GM12878 (cell line): ENCODE results near the gene ADH7. TPM values are rescaled to one million over a fixed set of nuclear protein-coding genes. Genes with fewer than 3 reads are reported as not detected.

Source experiments
- ATAC-seq: fragments of 200-7000 bp; cut with Tn5 transposase; 3 replicates; pipeline ENCODE4 v1.9.1; 2020; ENCODE audit warnings: mild to moderate bottlenecking, moderate library complexity
- BruUV-seq: library from RNA; stranded (reverse); fragments of 400-500 nt; replicated peaks from 2 replicates; lab custom pipeline; 2021; lab: Mats Ljungman, UMichigan
- CTCF ChIA-PET: fragments of 300-600 bp; sonication (Branson Sonifier 250); formaldehyde crosslinking; extraction: SDS; loops from one replicate; lab custom pipeline; 2021; ENCODE audit warnings: inconsistent platforms; lab: Yijun Ruan, JAX
- POLR2A ChIA-PET: fragments of 350-600 bp; formaldehyde crosslinking; extraction: SDS; loops from one replicate; lab custom pipeline; 2021; ENCODE audit warnings: inconsistent platforms; lab: Charles Lee
- RAD21 ChIA-PET: fragments of 300-600 bp; sonication (Branson Sonifier 250); formaldehyde crosslinking; loops from one replicate; lab custom pipeline; 2023; ENCODE audit warnings: antibody characterized with exemption; ENCODE audit not compliant: unreplicated experiment; lab: Charles Lee
- SMC1A ChIA-PET: fragments of 300-600 bp; sonication (Branson Sonifier 250); formaldehyde crosslinking; loops from one replicate; lab custom pipeline; 2023; ENCODE audit not compliant: unreplicated experiment, uncharacterized antibody; lab: Charles Lee
- DNase-seq: peaks from one replicate; pipeline ENCODE4 v3.0.0-alpha.2; 2011; ENCODE audit warnings: low read depth, low spot score
- FAIRE-seq: peaks from 3 replicates; lab custom pipeline; 2011; peaks lifted over from hg19 to GRCh38; lab: Jason Lieb, UNC
- H2AFZ ChIP-seq: 2 replicates; pipeline ENCODE4 v1.6.0; 2011; ENCODE audit warnings: low read depth, low read length, control low read depth; ENCODE audit not compliant: control insufficient read depth
- H3K27ac ChIP-seq: 2 replicates; pipeline ENCODE4 v1.5.1; 2011; ENCODE audit warnings: control low read depth; ENCODE audit not compliant: control insufficient read depth, insufficient read depth
- H3K27me3 ChIP-seq, 2 experiments: replicated peaks in 1 of 2; 2 replicates each; pipeline versions ENCODE4 v1.6.0 to v1.6.1; 2011; ENCODE audit warnings: low read length in 1 of 2; ENCODE audit not compliant: control insufficient read depth in 2 of 2, insufficient read depth in 2 of 2
- H3K36me3 ChIP-seq, 2 experiments: 2 replicates each; pipeline ENCODE4 v1.5.1; 2011; ENCODE audit warnings: low read length in 1 of 2; ENCODE audit not compliant: control insufficient read depth in 2 of 2, insufficient read depth in 2 of 2
- H3K4me1 ChIP-seq: 2 replicates; pipeline ENCODE4 v1.6.1; 2011; ENCODE audit warnings: mild to moderate bottlenecking, low read length, moderate library complexity, mixed read lengths; ENCODE audit not compliant: control insufficient read depth, insufficient read depth
- H3K4me2 ChIP-seq: 2 replicates; pipeline ENCODE4 v1.6.0; 2011; ENCODE audit warnings: control low read depth; ENCODE audit not compliant: control insufficient read depth, insufficient read depth
- H3K4me3 ChIP-seq: fragments of 200-600 bp; sonication (generic); 2 replicates; pipeline ENCODE4 v1.5.1; 2016
- H3K79me2 ChIP-seq: 2 replicates; pipeline ENCODE4 v1.6.0; 2011; ENCODE audit warnings: low read length; ENCODE audit not compliant: control insufficient read depth, insufficient read depth
- H3K9ac ChIP-seq: 2 replicates; pipeline ENCODE4 v1.8.0; 2011; ENCODE audit warnings: low read length, control low read depth, mixed read lengths; ENCODE audit not compliant: control insufficient read depth, insufficient read depth
- H3K9me3 ChIP-seq: replicated peaks from 3 replicates; pipeline ENCODE4 v1.5.1; 2011; ENCODE audit warnings: mild to moderate bottlenecking, low read length; ENCODE audit not compliant: control insufficient read depth, insufficient read depth
- H4K20me1 ChIP-seq: 2 replicates; pipeline ENCODE4 v1.6.0; 2011; ENCODE audit not compliant: control insufficient read depth, insufficient read depth
- ATF2 ChIP-seq: IDR thresholded peaks from 2 replicates; pipeline ENCODE4 v1.6.1; 2012; ENCODE audit warnings: low read length, inconsistent platforms
- BCLAF1 ChIP-seq: fragments of 450-650 bp; IDR thresholded peaks from 2 replicates; pipeline ENCODE4 v1.6.1; 2017; ENCODE audit warnings: antibody characterized with exemption, mild to moderate bottlenecking, moderate library complexity
- CBX5 ChIP-seq: sonication (generic); IDR thresholded peaks from 2 replicates; pipeline ENCODE4 v1.6.1; 2016; ENCODE audit warnings: low read depth, moderate library complexity, mild to moderate bottlenecking, inconsistent platforms
- CHD2 ChIP-seq: IDR thresholded peaks from 2 replicates; pipeline ENCODE4 v1.6.1; 2011; ENCODE audit warnings: low read depth, low read length, improper control_type of control experiment, borderline replicate concordance
- CREM ChIP-seq: IDR thresholded peaks from 2 replicates; pipeline ENCODE4 v1.6.1; 2014; ENCODE audit warnings: antibody characterized with exemption, low read depth
- E2F8 ChIP-seq: fragments of 450-650 bp; IDR thresholded peaks from 2 replicates; pipeline ENCODE4 v1.6.1; 2018; ENCODE audit warnings: mild to moderate bottlenecking, low read depth, moderate library complexity; ENCODE audit not compliant: partially characterized antibody
- EED ChIP-seq: sonication (generic); IDR thresholded peaks from 2 replicates; pipeline ENCODE4 v1.6.1; 2016; ENCODE audit warnings: antibody characterized with exemption, low read depth
- EGR1 ChIP-seq, 2 experiments: IDR thresholded peaks; 1 replicate in 1 of 2; 2 replicates in 1 of 2; pipeline ENCODE4 v1.6.1; 2011 to 2012; ENCODE audit warnings: low read depth in 2 of 2, low read length in 2 of 2, borderline replicate concordance in 1 of 2, mild to moderate bottlenecking in 1 of 2, moderate library complexity in 1 of 2
- HDGF ChIP-seq: fragments of 450-650 bp; IDR thresholded peaks from 2 replicates; pipeline ENCODE4 v1.6.1; 2016; ENCODE audit warnings: antibody characterized with exemption
- RAD21 ChIP-seq: IDR thresholded peaks from 2 replicates; pipeline ENCODE4 v1.6.1; 2011; ENCODE audit warnings: mild to moderate bottlenecking, low read depth, low read length, moderate library complexity; ENCODE audit not compliant: insufficient read depth
- RELB ChIP-seq: fragments of 450-650 bp; IDR thresholded peaks from 2 replicates; pipeline ENCODE4 v1.6.1; 2017; ENCODE audit warnings: low read depth, mild to moderate bottlenecking, moderate library complexity
- SPI1 ChIP-seq: IDR thresholded peaks from 2 replicates; pipeline ENCODE4 v1.6.1; 2011; ENCODE audit warnings: low read depth, mild to moderate bottlenecking, low read length, moderate library complexity, borderline replicate concordance; ENCODE audit not compliant: insufficient read depth
- WGBS: methylation state at CpG from one replicate; pipeline ENCODE4 v1.1.6; 2016; ENCODE audit warnings: low lambda C conversion rate; ENCODE audit not compliant: insufficient replicate concordance, insufficient coverage; ENCODE audit errors: missing lambda C conversion rate; 5-methylcytosine and 5-hydroxymethylcytosine counted together
- in situ Hi-C: fragments of 300-500 bp; cut with MboI; formaldehyde crosslinking; loops from 9 replicates; pipeline ENCODE4 v1.14.3; 2018; ENCODE audit warnings: mixed read lengths
- intact Hi-C: fragments of 100-400 bp; cut with micrococcal nuclease; formaldehyde crosslinking; loops from one replicate; pipeline ENCODE4 v1.14.2; 2022; ENCODE audit not compliant: unreplicated experiment
- polyA plus RNA-seq, 11 experiments: library from polyadenylated mRNA; depleted of rRNA in 4 of 11; unstranded in 6 of 11; stranded (reverse) in 5 of 11; fragments of >200 nt; fragmentation: Nextera tagmentation in 4 of 11; fragmentation: Illumina TruSeq in 1 of 11; extraction: Ambion mirVana in 4 of 11; extraction: Trizol in 1 of 11; gene quantifications; 1 replicate in 1 of 11; 2 replicates in 10 of 11; pipeline versions ENCODE4 v1.2.1 to v1.2.3, GENCODE V29; 2011 to 2016; ENCODE audit warnings: inconsistent platforms in 2 of 11, missing spikeins in 2 of 11, low read depth in 1 of 11
- total RNA-seq, 4 experiments: library from RNA; depleted of rRNA in 3 of 4; stranded (reverse); fragments of >200 nt in 3 of 4; fragmentation: Illumina TruSeq in 1 of 4; extraction: Trizol in 1 of 4; gene quantifications; 2 replicates each; pipeline versions ENCODE4 v1.2.1 to v1.2.3, GENCODE V29; 2013 to 2021
- TF ChIP-seq, protein P1 (sequence below): IDR thresholded peaks from 2 replicates; pipeline ENCODE4 v1.6.1; 2011; ENCODE audit warnings: borderline replicate concordance, low read depth, mild to moderate bottlenecking, moderate library complexity, mixed read lengths, low read length; ENCODE audit not compliant: insufficient read depth; ENCODE audit errors: extremely low read length

Gene ADH7
- total and polyA plus RNA-seq, 10 of the 15 experiments (the other 5 are each of a cell fraction or from before 2014, with no cell fraction given) = not detected

DNA sequence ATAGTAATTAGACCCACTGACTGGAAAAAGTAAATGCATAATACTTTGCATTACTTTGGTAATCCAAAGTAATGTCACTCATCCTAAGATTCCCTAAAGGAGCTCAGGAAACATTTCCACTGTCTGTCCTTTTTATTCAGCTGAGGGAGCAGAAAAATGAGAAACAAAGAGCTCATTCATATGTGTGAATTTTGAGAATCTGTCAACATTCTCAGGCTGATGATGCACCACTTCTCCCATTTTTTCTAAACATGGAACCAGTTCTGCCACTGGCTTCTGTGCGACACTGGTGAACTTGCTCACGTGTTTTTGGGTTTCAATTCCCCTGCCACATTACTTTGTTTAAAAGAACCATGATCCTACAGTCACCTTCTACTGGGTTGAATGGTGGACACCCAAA, 28.4 kb upstream of the ADH7 start:
- no peak for FAIRE-seq
- no peak overlapping the region for H3K4me3 ChIP-seq
- TF ChIP-seq CHD2 (no peak), CREM (no peak), CBX5 (no peak), SPI1 (no peak), HDGF (no peak), ATF2 (no peak), EED (no peak), RELB (no peak), RAD21 (no peak), EGR1 (IDR thresholded peaks at IDR 0.05; ENCODE audit: borderline replicate concordance in 1 of 2, low read depth in 2 of 2, low read length in 2 of 2) (no peak), BCLAF1 (no peak), E2F8 (no peak)
- TF ChIP-seq, protein P1, sequence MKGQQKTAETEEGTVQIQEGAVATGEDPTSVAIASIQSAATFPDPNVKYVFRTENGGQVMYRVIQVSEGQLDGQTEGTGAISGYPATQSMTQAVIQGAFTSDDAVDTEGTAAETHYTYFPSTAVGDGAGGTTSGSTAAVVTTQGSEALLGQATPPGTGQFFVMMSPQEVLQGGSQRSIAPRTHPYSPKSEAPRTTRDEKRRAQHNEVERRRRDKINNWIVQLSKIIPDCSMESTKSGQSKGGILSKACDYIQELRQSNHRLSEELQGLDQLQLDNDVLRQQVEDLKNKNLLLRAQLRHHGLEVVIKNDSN = no peak

More for the DNA sequence above, 28.4 kb upstream of the ADH7 start:
- H3K9ac ChIP-seq = no peak overlapping the region
- CTCF ChIA-PET = interaction anchor here (0.8 to 3.5 kb wide), 22 partner anchors 8 to 1350 kb away, joined by 3 to 17 read pairs (median 4); partner anchors contain the start of gene METAP1
- DNase-seq (no peak), ATAC-seq (no peak)
- H3K79me2 ChIP-seq = no peaks in the 10 kb centered on the region
- SMC1A ChIA-PET = interaction anchor here (0.6 to 2.2 kb wide), 12 partner anchors 12 to 1314 kb away, joined by 3 to 9 read pairs (median 4); partner anchors contain the start of gene METAP1
- no peaks in the 10 kb centered on the region for H3K27me3 ChIP-seq
- H3K27ac ChIP-seq = no peak overlapping the region
- H3K4me2 ChIP-seq = no peak overlapping the region
- RAD21 ChIA-PET = interaction anchor here (0.7 to 2.8 kb wide), 10 partner anchors 11 to 996 kb away, joined by 3 to 11 read pairs (median 4); no protein-coding TSS in a partner anchor
- BruUV-seq = no TSS peak
- in situ Hi-C loops (loop anchor here (10.0 kb wide), 1 partner anchor 339 kb away; no protein-coding TSS in a partner anchor), intact Hi-C loops (loop anchor here (1.0 to 5.0 kb wide), 2 partner anchors 345 to 466 kb away; partner anchors contain the start of gene METAP1)
- 23% methylated on average over 2 of the region's 2 CpGs for WGBS
- no peaks in the 10 kb centered on the region for H3K4me1 ChIP-seq
- no peaks in the 10 kb centered on the region for H3K36me3 ChIP-seq
- no peaks in the 10 kb centered on the region for H3K9me3 ChIP-seq
- H2AFZ ChIP-seq = no peak overlapping the region
- POLR2A ChIA-PET = no interaction called here
- H4K20me1 ChIP-seq = no peaks in the 10 kb centered on the region
